K562 (cell line): Measurements from ENCODE around the gene PGRMC2. TPM values are rescaled to one million over a fixed set of nuclear protein-coding genes. Genes with fewer than 3 reads are reported as not detected.

Experiments
- ATAC-seq: fragments of 200-7000 bp; cut with Tn5 transposase; 3 replicates; pipeline ENCODE4 v1.9.1; 2020; ENCODE audit warnings: moderate library complexity
- BruUV-seq: library from RNA; stranded (reverse); fragments of 400-500 nt; replicated peaks from 2 replicates; lab custom pipeline; 2021; lab: Mats Ljungman, UMichigan
- CTCF ChIA-PET: fragments of 300-600 bp; formaldehyde crosslinking; extraction: SDS; loops from one replicate; lab custom pipeline; 2021; ENCODE audit warnings: low intra/inter-chr PET ratio; lab: Yijun Ruan, JAX
- POLR2A ChIA-PET: fragments of 300-600, 350-650 bp; sonication (Branson Sonifier 250); formaldehyde crosslinking; extraction: SDS; loops from one replicate; lab custom pipeline; 2021; ENCODE audit warnings: antibody characterized with exemption, inconsistent platforms; lab: Yijun Ruan, JAX
- DNase-seq, 4 experiments: peaks; one replicate each; pipeline versions ENCODE4 v3.0.0 to v3.0.0-alpha.2; 2011 to 2018; ENCODE audit warnings: low spot score in 3 of 4, mixed read lengths in 3 of 4; ENCODE audit errors: extremely low read depth in 1 of 4
- FAIRE-seq: peaks from 2 replicates; lab custom pipeline; 2011; peaks lifted over from hg19 to GRCh38; lab: Jason Lieb, UNC
- H2AFZ ChIP-seq: 2 replicates; pipeline ENCODE4 v1.6.0; 2011; ENCODE audit warnings: low read depth, low read length, control low read depth, inconsistent platforms
- H3K27ac ChIP-seq: fragments of 200-600 bp; 3 replicates; pipeline ENCODE4 v1.8.0; 2011; ENCODE audit warnings: low read depth, mild to moderate bottlenecking, control low read depth, inconsistent platforms, low read length, moderate library complexity, mixed read lengths; ENCODE audit errors: extremely low read depth
- H3K27me3 ChIP-seq, 2 experiments: fragments of 300-600 bp in 1 of 2; 2 replicates in 1 of 2; 3 replicates in 1 of 2; pipeline versions ENCODE4 v1.6.0 to v1.8.0; 2011; ENCODE audit warnings: inconsistent platforms in 2 of 2, low read length in 2 of 2, mild to moderate bottlenecking in 1 of 2, mixed read lengths in 1 of 2, moderate library complexity in 1 of 2; ENCODE audit not compliant: control insufficient read depth in 2 of 2, insufficient read depth in 2 of 2
- H3K36me3 ChIP-seq: fragments of 300-600 bp; 3 replicates; pipeline ENCODE4 v1.8.0; 2011; ENCODE audit warnings: mild to moderate bottlenecking, low read length, inconsistent platforms; ENCODE audit not compliant: control insufficient read depth, insufficient read depth
- H3K4me1 ChIP-seq, 2 experiments: fragments of 200-600 bp in 1 of 2; replicated peaks in 1 of 2; 2 replicates in 1 of 2; 3 replicates in 1 of 2; pipeline versions ENCODE4 v1.5.1 to v1.8.0; 2011; ENCODE audit warnings: inconsistent platforms in 2 of 2, low read length in 2 of 2, mild to moderate bottlenecking in 1 of 2, mixed read lengths in 1 of 2, moderate library complexity in 1 of 2; ENCODE audit not compliant: control insufficient read depth in 2 of 2, insufficient read depth in 2 of 2
- H3K4me2 ChIP-seq: 2 replicates; pipeline ENCODE4 v1.6.1; 2011; ENCODE audit warnings: low read length, control low read depth, inconsistent platforms, mixed read lengths; ENCODE audit not compliant: insufficient read depth
- H3K4me3 ChIP-seq: fragments of 200-600 bp; sonication (generic), shearing (Covaris generic); 2 replicates; pipeline ENCODE4 v1.5.1; 2016; ENCODE audit warnings: control low read depth, inconsistent platforms
- H3K79me2 ChIP-seq: fragments of 200-600 bp; 3 replicates; pipeline ENCODE4 v1.8.0; 2011; ENCODE audit warnings: low read length, inconsistent platforms; ENCODE audit not compliant: control insufficient read depth, insufficient read depth
- H3K9ac ChIP-seq, 2 experiments: 2 replicates each; pipeline versions ENCODE4 v1.6.0 to v1.6.1; 2011; ENCODE audit warnings: low read depth in 2 of 2, low read length in 2 of 2, control low read depth in 1 of 2, inconsistent platforms in 1 of 2, mild to moderate bottlenecking in 1 of 2, mixed read lengths in 1 of 2; ENCODE audit not compliant: insufficient read depth in 1 of 2
- H3K9me1 ChIP-seq: one replicate; pipeline ENCODE4 v1.6.0; 2011; ENCODE audit warnings: inconsistent platforms, mild to moderate bottlenecking, low read length, moderate library complexity; ENCODE audit not compliant: control insufficient read depth, insufficient read depth
- H3K9me3 ChIP-seq: replicated peaks from 2 replicates; pipeline ENCODE4 v1.5.1; 2011; ENCODE audit warnings: low read depth, low read length, inconsistent platforms; ENCODE audit not compliant: control insufficient read depth, insufficient read depth
- H4K20me1 ChIP-seq: replicated peaks from 2 replicates; pipeline ENCODE4 v1.6.1; 2011; ENCODE audit warnings: low read length, inconsistent platforms, mixed read lengths; ENCODE audit not compliant: control insufficient read depth, insufficient read depth
- BACH1 ChIP-seq: fragments of 200-800 bp; sonication (Bioruptor generic); IDR thresholded peaks from 2 replicates; pipeline ENCODE4 v1.6.1; 2016; ENCODE audit warnings: missing genetic modification characterization, missing compliant biosample characterization
- C11orf30 ChIP-seq: fragments of 450-650 bp; IDR thresholded peaks from 2 replicates; pipeline ENCODE4 v1.6.1; 2016; ENCODE audit warnings: low read depth, mild to moderate bottlenecking
- NFE2 ChIP-seq: IDR thresholded peaks from 2 replicates; pipeline ENCODE4 v1.6.1; 2014; ENCODE audit warnings: antibody characterized with exemption, low read depth
- POU5F1 ChIP-seq: fragments of 150-350 bp; IDR thresholded peaks from 2 replicates; pipeline ENCODE4 v1.6.1; 2014; ENCODE audit warnings: borderline replicate concordance, low read length, low read depth, mild to moderate bottlenecking; ENCODE audit not compliant: partially characterized antibody
- SMARCB1 ChIP-seq: IDR thresholded peaks from 2 replicates; pipeline ENCODE4 v1.6.1; 2011; ENCODE audit warnings: improper control_type of control experiment, low read depth; ENCODE audit not compliant: insufficient read length
- ZNF143 ChIP-seq: sonication (generic); formaldehyde crosslinking; IDR thresholded peaks from 2 replicates; pipeline ENCODE4 v1.9.0; 2022; ENCODE audit warnings: mild to moderate bottlenecking, missing genetic modification reagents
- ZNF232 ChIP-seq: sonication (generic); formaldehyde crosslinking; IDR thresholded peaks from 2 replicates; pipeline ENCODE4 v1.8.0; 2022; ENCODE audit warnings: mild to moderate bottlenecking, missing genetic modification reagents
- WGBS: fragments of 100-300 bp; shearing (Covaris generic); methylation state at CpG from one replicate; pipeline ENCODE4 v1.1.6; 2016; ENCODE audit warnings: low coverage, mixed read lengths; ENCODE audit not compliant: insufficient coverage; ENCODE audit errors: missing lambda C conversion rate; 5-methylcytosine and 5-hydroxymethylcytosine counted together
- in situ Hi-C: fragments of 300-500 bp; cut with MboI; formaldehyde crosslinking; loops from 4 replicates; pipeline ENCODE4 v1.15.0; 2018; ENCODE audit warnings: inconsistent platforms, mixed read lengths
- intact Hi-C: fragments of 100-400 bp; cut with micrococcal nuclease; formaldehyde crosslinking; loops from 2 replicates; pipeline ENCODE4 v1.14.2; 2022
- polyA plus RNA-seq, 8 experiments: library from polyadenylated mRNA; depleted of rRNA in 4 of 8; stranded (reverse) in 5 of 8; unstranded in 3 of 8; fragments of >200 nt; fragmentation: Nextera tagmentation in 2 of 8; fragmentation: Illumina TruSeq in 1 of 8; extraction: Ambion mirVana in 2 of 8; extraction: Trizol in 1 of 8; gene quantifications; 2 replicates each; pipeline versions ENCODE4 v1.2.1 to v1.2.3, GENCODE V29; 2011 to 2014; ENCODE audit warnings: inconsistent platforms in 1 of 8, missing spikeins in 1 of 8
- total RNA-seq, 7 experiments: library from RNA; depleted of rRNA in 6 of 7; stranded (reverse); fragments of >200 nt in 6 of 7; fragmentation: Illumina TruSeq in 2 of 7; extraction: Trizol in 2 of 7; gene quantifications; 2 replicates each; pipeline versions ENCODE4 v1.2.1 to v1.2.3, GENCODE V29; 2011 to 2021; ENCODE audit warnings: low replicate concordance in 1 of 7
- TF ChIP-seq, protein P1 (sequence below): sonication (generic); IDR thresholded peaks from 2 replicates; pipeline ENCODE4 v1.6.1; 2016
- TF ChIP-seq, protein P2 (sequence below): sonication (generic); formaldehyde crosslinking; IDR thresholded peaks from 2 replicates; pipeline ENCODE4 v1.8.0; 2023; ENCODE audit warnings: mild to moderate bottlenecking, missing genetic modification reagents

Gene PGRMC2
- total and polyA plus RNA-seq, 9 of the 15 experiments (the other 6 are each of a cell fraction or from before 2014, with no cell fraction given), result 12.4 to 81.3 (median 22.7) TPM

- BruUV-seq, result no TSS peak
- H3K4me1 ChIP-seq, result no peaks in the 10 kb centered on the region
- no peak overlapping the region for H3K4me3 ChIP-seq
- ATAC-seq, result peak; percentile 77
- FAIRE-seq, result peak; percentile 51
- peak; percentile 15 to 25 (median 22) for DNase-seq
- in situ Hi-C loops (no loop called here), intact Hi-C loops (no loop called here)
- no peaks in the 10 kb centered on the region for H3K9me1 ChIP-seq
- 28% methylated on average over 8 of the region's 8 CpGs for WGBS
- H3K36me3 ChIP-seq, result no peaks in the 10 kb centered on the region
- POLR2A ChIA-PET, result no interaction called here
- no peaks in the 10 kb centered on the region for H4K20me1 ChIP-seq
- H3K4me2 ChIP-seq, result no peak overlapping the region
- no peak overlapping the region for H3K27ac ChIP-seq
- H3K9ac ChIP-seq, result no peak overlapping the region
- H2AFZ ChIP-seq, result no peak overlapping the region
- no peaks in the 10 kb centered on the region for H3K9me3 ChIP-seq
- CTCF ChIA-PET, result no interaction called here
- no peaks in the 10 kb centered on the region for H3K79me2 ChIP-seq
- no peaks in the 10 kb centered on the region for H3K27me3 ChIP-seq
- TF ChIP-seq SMARCB1 (no peak), ZNF232 (CRISPR knock-in tag) (no peak), ZNF143 (no peak), POU5F1 (no peak), C11orf30 (peak; percentile 36; the same call in 1 of the 2 replicates), BACH1 (tag) (no peak), NFE2 (peak; percentile 52; the same call in 1 of the 2 replicates)
- TF ChIP-seq, protein P1, sequence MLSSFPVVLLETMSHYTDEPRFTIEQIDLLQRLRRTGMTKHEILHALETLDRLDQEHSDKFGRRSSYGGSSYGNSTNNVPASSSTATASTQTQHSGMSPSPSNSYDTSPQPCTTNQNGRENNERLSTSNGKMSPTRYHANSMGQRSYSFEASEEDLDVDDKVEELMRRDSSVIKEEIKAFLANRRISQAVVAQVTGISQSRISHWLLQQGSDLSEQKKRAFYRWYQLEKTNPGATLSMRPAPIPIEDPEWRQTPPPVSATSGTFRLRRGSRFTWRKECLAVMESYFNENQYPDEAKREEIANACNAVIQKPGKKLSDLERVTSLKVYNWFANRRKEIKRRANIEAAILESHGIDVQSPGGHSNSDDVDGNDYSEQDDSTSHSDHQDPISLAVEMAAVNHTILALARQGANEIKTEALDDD, result peak; percentile 75
- TF ChIP-seq, protein P2, sequence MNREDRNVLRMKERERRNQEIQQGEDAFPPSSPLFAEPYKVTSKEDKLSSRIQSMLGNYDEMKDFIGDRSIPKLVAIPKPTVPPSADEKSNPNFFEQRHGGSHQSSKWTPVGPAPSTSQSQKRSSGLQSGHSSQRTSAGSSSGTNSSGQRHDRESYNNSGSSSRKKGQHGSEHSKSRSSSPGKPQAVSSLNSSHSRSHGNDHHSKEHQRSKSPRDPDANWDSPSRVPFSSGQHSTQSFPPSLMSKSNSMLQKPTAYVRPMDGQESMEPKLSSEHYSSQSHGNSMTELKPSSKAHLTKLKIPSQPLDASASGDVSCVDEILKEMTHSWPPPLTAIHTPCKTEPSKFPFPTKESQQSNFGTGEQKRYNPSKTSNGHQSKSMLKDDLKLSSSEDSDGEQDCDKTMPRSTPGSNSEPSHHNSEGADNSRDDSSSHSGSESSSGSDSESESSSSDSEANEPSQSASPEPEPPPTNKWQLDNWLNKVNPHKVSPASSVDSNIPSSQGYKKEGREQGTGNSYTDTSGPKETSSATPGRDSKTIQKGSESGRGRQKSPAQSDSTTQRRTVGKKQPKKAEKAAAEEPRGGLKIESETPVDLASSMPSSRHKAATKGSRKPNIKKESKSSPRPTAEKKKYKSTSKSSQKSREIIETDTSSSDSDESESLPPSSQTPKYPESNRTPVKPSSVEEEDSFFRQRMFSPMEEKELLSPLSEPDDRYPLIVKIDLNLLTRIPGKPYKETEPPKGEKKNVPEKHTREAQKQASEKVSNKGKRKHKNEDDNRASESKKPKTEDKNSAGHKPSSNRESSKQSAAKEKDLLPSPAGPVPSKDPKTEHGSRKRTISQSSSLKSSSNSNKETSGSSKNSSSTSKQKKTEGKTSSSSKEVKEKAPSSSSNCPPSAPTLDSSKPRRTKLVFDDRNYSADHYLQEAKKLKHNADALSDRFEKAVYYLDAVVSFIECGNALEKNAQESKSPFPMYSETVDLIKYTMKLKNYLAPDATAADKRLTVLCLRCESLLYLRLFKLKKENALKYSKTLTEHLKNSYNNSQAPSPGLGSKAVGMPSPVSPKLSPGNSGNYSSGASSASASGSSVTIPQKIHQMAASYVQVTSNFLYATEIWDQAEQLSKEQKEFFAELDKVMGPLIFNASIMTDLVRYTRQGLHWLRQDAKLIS (CRISPR knock-in tag), result no peak
These were observed 67.1 kb downstream of the PGRMC2 start for GRCh38 chr4:128220286-128221235.
